H1 (cell line): ENCODE data around the gene FOXC1. TPM values are rescaled to one million over a fixed set of nuclear protein-coding genes. Genes with fewer than 3 reads are reported as not detected.

Source experiments
- CREB1 ChIP-seq: IDR thresholded peaks from 2 replicates; pipeline ENCODE4 v1.6.1; 2012; ENCODE audit warnings: inconsistent platforms
- EP300 ChIP-seq, 2 experiments: IDR thresholded peaks; 1 replicate in 1 of 2; 2 replicates in 1 of 2; pipeline ENCODE4 v1.6.1; 2011 to 2012; ENCODE audit warnings: low read depth in 2 of 2, low read length in 2 of 2, mild to moderate bottlenecking in 2 of 2, borderline replicate concordance in 1 of 2, inconsistent platforms in 1 of 2, moderate library complexity in 1 of 2
- FOSL1 ChIP-seq: IDR thresholded peaks from 2 replicates; pipeline ENCODE4 v1.6.1; 2011; ENCODE audit warnings: mild to moderate bottlenecking, low read depth, low read length, moderate library complexity; ENCODE audit not compliant: insufficient read depth
- JUND ChIP-seq: IDR thresholded peaks from 2 replicates; pipeline ENCODE4 v1.6.1; 2011; ENCODE audit warnings: mild to moderate bottlenecking, improper control_type of control experiment, low read length
- NANOG ChIP-seq: IDR thresholded peaks from 2 replicates; pipeline ENCODE4 v1.6.1; 2011; ENCODE audit warnings: low read length, low read depth, mild to moderate bottlenecking, inconsistent platforms; ENCODE audit not compliant: insufficient read depth, poor library complexity, severe bottlenecking
- SP2 ChIP-seq: IDR thresholded peaks from 2 replicates; pipeline ENCODE4 v1.6.1; 2012; ENCODE audit warnings: mild to moderate bottlenecking, low read length, inconsistent platforms
- SP4 ChIP-seq: IDR thresholded peaks from 2 replicates; pipeline ENCODE4 v1.6.1; 2012; ENCODE audit warnings: low read length, inconsistent platforms
- TAF1 ChIP-seq: IDR thresholded peaks from 2 replicates; pipeline ENCODE4 v1.6.1; 2011; ENCODE audit warnings: mild to moderate bottlenecking, low read depth, low read length
- polyA plus RNA-seq, 7 experiments: library from polyadenylated mRNA; depleted of rRNA in 3 of 7; stranded (reverse) in 5 of 7; unstranded in 2 of 7; fragments of >200 nt in 5 of 7; fragments of 200-250 nt in 2 of 7; gene quantifications; 1 replicate in 5 of 7; 2 replicates in 1 of 7; 4 replicates in 1 of 7; pipeline versions ENCODE4 v1.2.1 to v1.2.3, GENCODE V29; 2011 to 2013; ENCODE audit warnings: missing spikeins in 2 of 7, mixed read lengths in 2 of 7
- total RNA-seq: library from RNA; stranded (reverse); fragmentation: NEBNext Ultra II Directional; extraction: Animal tissue kit (Norgen Biotek cat#: 25700); gene quantifications from 2 replicates; pipeline ENCODE4 v1.2.1, GENCODE V29; 2021
- TF ChIP-seq, protein P1 (sequence below): fragments of 300-600 bp; sonication (generic); IDR thresholded peaks from 2 replicates; pipeline ENCODE4 v1.7.1; 2012; ENCODE audit warnings: low read length, moderate library complexity, mild to moderate bottlenecking, inconsistent platforms; ENCODE audit not compliant: insufficient replicate concordance
- TF ChIP-seq, protein P2 (sequence below): IDR thresholded peaks from 2 replicates; pipeline ENCODE4 v1.6.1; 2011; ENCODE audit warnings: low read depth, mild to moderate bottlenecking, low read length; ENCODE audit not compliant: insufficient read depth
- TF ChIP-seq, protein P3 (sequence below): IDR thresholded peaks from 2 replicates; pipeline ENCODE4 v1.6.1; 2012; ENCODE audit warnings: inconsistent platforms

The FOXC1 gene
- total and polyA plus RNA-seq, 2 of the 8 experiments (the other 6 are each of a cell fraction or from before 2014, with no cell fraction given), result 0.22 TPM; not detected in 1

DNA sequence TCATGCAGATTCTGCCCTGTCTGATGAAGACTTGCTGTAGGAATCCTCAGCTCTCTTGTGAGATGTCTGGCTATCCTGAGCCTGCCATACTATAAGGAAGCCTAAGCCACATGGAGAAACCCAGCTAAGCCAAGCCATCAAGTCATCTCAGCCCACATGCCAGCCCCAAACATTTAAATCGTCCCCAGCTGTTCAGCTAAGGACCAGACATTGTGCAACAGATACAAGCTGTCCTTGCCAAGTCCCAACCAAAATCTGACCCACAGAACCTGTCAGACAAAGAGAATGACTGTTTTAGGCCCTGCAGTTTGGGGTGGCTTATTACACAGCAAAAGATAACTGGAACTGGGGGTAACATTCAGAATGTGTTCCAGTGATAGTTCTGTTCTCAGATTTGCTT lies 36.8 kb upstream of the FOXC1 start (continued):
- TF ChIP-seq, protein P1, sequence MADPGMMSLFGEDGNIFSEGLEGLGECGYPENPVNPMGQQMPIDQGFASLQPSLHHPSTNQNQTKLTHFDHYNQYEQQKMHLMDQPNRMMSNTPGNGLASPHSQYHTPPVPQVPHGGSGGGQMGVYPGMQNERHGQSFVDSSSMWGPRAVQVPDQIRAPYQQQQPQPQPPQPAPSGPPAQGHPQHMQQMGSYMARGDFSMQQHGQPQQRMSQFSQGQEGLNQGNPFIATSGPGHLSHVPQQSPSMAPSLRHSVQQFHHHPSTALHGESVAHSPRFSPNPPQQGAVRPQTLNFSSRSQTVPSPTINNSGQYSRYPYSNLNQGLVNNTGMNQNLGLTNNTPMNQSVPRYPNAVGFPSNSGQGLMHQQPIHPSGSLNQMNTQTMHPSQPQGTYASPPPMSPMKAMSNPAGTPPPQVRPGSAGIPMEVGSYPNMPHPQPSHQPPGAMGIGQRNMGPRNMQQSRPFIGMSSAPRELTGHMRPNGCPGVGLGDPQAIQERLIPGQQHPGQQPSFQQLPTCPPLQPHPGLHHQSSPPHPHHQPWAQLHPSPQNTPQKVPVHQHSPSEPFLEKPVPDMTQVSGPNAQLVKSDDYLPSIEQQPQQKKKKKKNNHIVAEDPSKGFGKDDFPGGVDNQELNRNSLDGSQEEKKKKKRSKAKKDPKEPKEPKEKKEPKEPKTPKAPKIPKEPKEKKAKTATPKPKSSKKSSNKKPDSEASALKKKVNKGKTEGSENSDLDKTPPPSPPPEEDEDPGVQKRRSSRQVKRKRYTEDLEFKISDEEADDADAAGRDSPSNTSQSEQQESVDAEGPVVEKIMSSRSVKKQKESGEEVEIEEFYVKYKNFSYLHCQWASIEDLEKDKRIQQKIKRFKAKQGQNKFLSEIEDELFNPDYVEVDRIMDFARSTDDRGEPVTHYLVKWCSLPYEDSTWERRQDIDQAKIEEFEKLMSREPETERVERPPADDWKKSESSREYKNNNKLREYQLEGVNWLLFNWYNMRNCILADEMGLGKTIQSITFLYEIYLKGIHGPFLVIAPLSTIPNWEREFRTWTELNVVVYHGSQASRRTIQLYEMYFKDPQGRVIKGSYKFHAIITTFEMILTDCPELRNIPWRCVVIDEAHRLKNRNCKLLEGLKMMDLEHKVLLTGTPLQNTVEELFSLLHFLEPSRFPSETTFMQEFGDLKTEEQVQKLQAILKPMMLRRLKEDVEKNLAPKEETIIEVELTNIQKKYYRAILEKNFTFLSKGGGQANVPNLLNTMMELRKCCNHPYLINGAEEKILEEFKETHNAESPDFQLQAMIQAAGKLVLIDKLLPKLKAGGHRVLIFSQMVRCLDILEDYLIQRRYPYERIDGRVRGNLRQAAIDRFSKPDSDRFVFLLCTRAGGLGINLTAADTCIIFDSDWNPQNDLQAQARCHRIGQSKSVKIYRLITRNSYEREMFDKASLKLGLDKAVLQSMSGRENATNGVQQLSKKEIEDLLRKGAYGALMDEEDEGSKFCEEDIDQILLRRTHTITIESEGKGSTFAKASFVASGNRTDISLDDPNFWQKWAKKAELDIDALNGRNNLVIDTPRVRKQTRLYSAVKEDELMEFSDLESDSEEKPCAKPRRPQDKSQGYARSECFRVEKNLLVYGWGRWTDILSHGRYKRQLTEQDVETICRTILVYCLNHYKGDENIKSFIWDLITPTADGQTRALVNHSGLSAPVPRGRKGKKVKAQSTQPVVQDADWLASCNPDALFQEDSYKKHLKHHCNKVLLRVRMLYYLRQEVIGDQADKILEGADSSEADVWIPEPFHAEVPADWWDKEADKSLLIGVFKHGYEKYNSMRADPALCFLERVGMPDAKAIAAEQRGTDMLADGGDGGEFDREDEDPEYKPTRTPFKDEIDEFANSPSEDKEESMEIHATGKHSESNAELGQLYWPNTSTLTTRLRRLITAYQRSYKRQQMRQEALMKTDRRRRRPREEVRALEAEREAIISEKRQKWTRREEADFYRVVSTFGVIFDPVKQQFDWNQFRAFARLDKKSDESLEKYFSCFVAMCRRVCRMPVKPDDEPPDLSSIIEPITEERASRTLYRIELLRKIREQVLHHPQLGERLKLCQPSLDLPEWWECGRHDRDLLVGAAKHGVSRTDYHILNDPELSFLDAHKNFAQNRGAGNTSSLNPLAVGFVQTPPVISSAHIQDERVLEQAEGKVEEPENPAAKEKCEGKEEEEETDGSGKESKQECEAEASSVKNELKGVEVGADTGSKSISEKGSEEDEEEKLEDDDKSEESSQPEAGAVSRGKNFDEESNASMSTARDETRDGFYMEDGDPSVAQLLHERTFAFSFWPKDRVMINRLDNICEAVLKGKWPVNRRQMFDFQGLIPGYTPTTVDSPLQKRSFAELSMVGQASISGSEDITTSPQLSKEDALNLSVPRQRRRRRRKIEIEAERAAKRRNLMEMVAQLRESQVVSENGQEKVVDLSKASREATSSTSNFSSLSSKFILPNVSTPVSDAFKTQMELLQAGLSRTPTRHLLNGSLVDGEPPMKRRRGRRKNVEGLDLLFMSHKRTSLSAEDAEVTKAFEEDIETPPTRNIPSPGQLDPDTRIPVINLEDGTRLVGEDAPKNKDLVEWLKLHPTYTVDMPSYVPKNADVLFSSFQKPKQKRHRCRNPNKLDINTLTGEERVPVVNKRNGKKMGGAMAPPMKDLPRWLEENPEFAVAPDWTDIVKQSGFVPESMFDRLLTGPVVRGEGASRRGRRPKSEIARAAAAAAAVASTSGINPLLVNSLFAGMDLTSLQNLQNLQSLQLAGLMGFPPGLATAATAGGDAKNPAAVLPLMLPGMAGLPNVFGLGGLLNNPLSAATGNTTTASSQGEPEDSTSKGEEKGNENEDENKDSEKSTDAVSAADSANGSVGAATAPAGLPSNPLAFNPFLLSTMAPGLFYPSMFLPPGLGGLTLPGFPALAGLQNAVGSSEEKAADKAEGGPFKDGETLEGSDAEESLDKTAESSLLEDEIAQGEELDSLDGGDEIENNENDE, result no peak
- no peak for TF ChIP-seq TAF1
- no peak for TF ChIP-seq JUND
- TF ChIP-seq EP300 (IDR thresholded peaks at IDR 0.05; ENCODE audit: borderline replicate concordance in 1 of 2, low read depth in 2 of 2, low read length in 2 of 2), result no peak
- no peak for TF ChIP-seq NANOG
- TF ChIP-seq, protein P2, sequence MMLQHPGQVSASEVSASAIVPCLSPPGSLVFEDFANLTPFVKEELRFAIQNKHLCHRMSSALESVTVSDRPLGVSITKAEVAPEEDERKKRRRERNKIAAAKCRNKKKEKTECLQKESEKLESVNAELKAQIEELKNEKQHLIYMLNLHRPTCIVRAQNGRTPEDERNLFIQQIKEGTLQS, result no peak
- no peak for TF ChIP-seq FOSL1
- TF ChIP-seq, protein P3, sequence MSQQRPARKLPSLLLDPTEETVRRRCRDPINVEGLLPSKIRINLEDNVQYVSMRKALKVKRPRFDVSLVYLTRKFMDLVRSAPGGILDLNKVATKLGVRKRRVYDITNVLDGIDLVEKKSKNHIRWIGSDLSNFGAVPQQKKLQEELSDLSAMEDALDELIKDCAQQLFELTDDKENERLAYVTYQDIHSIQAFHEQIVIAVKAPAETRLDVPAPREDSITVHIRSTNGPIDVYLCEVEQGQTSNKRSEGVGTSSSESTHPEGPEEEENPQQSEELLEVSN, result no peak
- TF ChIP-seq CREB1, result no peak
- TF ChIP-seq SP2, result no peak
- no peak for TF ChIP-seq SP4
